ENCODE results near the gene SCNN1A.

GRCh38 chr12:6307529-6307928 is 67.8 kb downstream of the SCNN1A start:
- TF ChIP-seq SIN3A (IDR thresholded peaks at IDR 0.05; ENCODE audit: low read depth) (no peak), CTCF (IDR thresholded peaks at IDR 0.05 in 2 of 3, conservative IDR thresholded peaks at IDR 0.05 in 1 of 3; ENCODE audit: borderline replicate concordance in 1 of 3, insufficient read depth in 1 of 3, low read depth in 2 of 3, low read length in 2 of 3) (no peak), REST (IDR thresholded peaks at IDR 0.05; ENCODE audit: low read depth) (no peak), POLR2A (IDR thresholded peaks at IDR 0.05; ENCODE audit: borderline replicate concordance, extremely low read depth, insufficient read depth, insufficient read length) (no peak), EZH2 (IDR thresholded peaks at IDR 0.05) (no peak), ELF1 (IDR thresholded peaks at IDR 0.05; ENCODE audit: borderline replicate concordance, low read depth) (no peak), SRF (IDR thresholded peaks at IDR 0.05; ENCODE audit: low read depth) (no peak), JUND (IDR thresholded peaks at IDR 0.05) (no peak), EZH2phosphoT487 (IDR thresholded peaks at IDR 0.05; ENCODE audit: borderline replicate concordance) (no peak), SP1 (IDR thresholded peaks at IDR 0.05; ENCODE audit: low read depth) (no peak)
